ENCODE measurements around the gene LRP1B.

The LRP1B gene

DNA sequence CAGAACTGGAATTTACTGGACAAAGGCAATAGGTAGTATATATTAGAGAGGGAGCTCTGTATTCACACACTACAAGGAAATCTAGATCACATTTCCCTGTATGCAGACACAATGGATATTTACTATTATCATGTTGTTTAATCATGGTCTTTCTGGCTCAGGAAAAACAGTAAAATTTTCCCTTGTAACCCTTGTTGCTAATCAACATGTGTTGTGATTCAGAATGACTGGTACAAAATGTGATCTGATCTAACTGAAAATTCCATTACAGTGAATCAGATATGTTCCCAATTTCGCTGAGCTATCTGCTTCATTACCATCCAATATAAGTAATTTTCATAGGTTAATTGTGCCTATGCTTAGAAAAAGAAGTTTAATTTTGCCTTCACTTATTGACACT, 1109.7 kb downstream of the LRP1B start:
- TF ChIP-seq, protein P1, sequence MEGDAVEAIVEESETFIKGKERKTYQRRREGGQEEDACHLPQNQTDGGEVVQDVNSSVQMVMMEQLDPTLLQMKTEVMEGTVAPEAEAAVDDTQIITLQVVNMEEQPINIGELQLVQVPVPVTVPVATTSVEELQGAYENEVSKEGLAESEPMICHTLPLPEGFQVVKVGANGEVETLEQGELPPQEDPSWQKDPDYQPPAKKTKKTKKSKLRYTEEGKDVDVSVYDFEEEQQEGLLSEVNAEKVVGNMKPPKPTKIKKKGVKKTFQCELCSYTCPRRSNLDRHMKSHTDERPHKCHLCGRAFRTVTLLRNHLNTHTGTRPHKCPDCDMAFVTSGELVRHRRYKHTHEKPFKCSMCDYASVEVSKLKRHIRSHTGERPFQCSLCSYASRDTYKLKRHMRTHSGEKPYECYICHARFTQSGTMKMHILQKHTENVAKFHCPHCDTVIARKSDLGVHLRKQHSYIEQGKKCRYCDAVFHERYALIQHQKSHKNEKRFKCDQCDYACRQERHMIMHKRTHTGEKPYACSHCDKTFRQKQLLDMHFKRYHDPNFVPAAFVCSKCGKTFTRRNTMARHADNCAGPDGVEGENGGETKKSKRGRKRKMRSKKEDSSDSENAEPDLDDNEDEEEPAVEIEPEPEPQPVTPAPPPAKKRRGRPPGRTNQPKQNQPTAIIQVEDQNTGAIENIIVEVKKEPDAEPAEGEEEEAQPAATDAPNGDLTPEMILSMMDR (conservative IDR thresholded peaks at IDR 0.05; ENCODE audit: low read length): no peak
- no peak for TF ChIP-seq EZH2phosphoT487 (IDR thresholded peaks at IDR 0.05; ENCODE audit: borderline replicate concordance)
- Histone ChIP-seq H3K9ac (ENCODE audit: low read depth, low read length, poor library complexity, severe bottlenecking) (no peak overlapping the region), H3K36me3 (ENCODE audit: insufficient read depth, low read length) (no peaks in the 10 kb centered on the region), H3K9me2 (replicated peaks; ENCODE audit: low read depth, low read length) (no peaks in the 10 kb centered on the region), H3K27me3 (ENCODE audit: insufficient read depth, low read length, poor library complexity, severe bottlenecking) (no peaks in the 10 kb centered on the region), H3K4me2 (ENCODE audit: low read depth, low read length, poor library complexity, severe bottlenecking) (no peak overlapping the region), H3K9me3 (ENCODE audit: insufficient read depth, low read depth, low read length) (no peaks in the 10 kb centered on the region), H3K79me2 (ENCODE audit: insufficient read depth, low read length) (no peaks in the 10 kb centered on the region), H4K20me1 (ENCODE audit: insufficient read depth, low read length, poor library complexity, severe bottlenecking) (no peaks in the 10 kb centered on the region), H3K4me3 (ENCODE audit: low read length, poor library complexity, severe bottlenecking) (no peak overlapping the region), H3F3A (ENCODE audit: low read depth) (no peaks in the 10 kb centered on the region), H2AFZ (ENCODE audit: low read length) (no peak overlapping the region), H3K4me1 (ENCODE audit: insufficient read depth, low read length, poor library complexity, severe bottlenecking) (no peaks in the 10 kb centered on the region)

DNA sequence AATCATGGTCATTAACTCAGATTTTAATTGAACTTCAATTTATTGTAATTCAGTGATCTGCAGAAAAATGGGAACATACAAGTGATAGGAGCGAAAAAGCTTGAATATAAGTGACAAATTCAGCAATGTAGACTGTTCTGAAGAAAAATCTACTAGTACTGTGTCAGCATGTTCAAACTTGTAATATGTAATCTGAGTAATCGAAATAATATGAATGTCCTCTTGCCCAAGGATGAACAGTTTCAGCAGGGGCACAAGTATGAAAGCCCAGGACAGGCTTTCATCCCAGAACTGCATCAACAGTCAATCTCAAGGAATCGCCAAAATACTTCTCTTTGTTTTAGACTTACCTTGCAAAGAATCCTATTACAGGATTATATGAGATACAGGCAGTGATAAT, 1110.5 kb downstream of the LRP1B start:
- Histone ChIP-seq H3K4me2 (ENCODE audit: low read depth, low read length, poor library complexity, severe bottlenecking) (no peak overlapping the region), H3K36me3 (ENCODE audit: insufficient read depth, low read length) (no peaks in the 10 kb centered on the region), H4K20me1 (ENCODE audit: insufficient read depth, low read length, poor library complexity, severe bottlenecking) (no peaks in the 10 kb centered on the region), H3K9ac (ENCODE audit: low read depth, low read length, poor library complexity, severe bottlenecking) (no peak overlapping the region), H3K9me3 (ENCODE audit: insufficient read depth, low read depth, low read length) (no peaks in the 10 kb centered on the region), H3K27me3 (ENCODE audit: insufficient read depth, low read length, poor library complexity, severe bottlenecking) (no peaks in the 10 kb centered on the region), H3F3A (ENCODE audit: low read depth) (no peaks in the 10 kb centered on the region), H3K4me1 (ENCODE audit: insufficient read depth, low read length, poor library complexity, severe bottlenecking) (no peaks in the 10 kb centered on the region), H2AFZ (ENCODE audit: low read length) (no peak overlapping the region), H3K9me2 (replicated peaks; ENCODE audit: low read depth, low read length) (no peaks in the 10 kb centered on the region), H3K79me2 (ENCODE audit: insufficient read depth, low read length) (no peaks in the 10 kb centered on the region), H3K4me3 (ENCODE audit: low read length, poor library complexity, severe bottlenecking) (no peak overlapping the region)
- no peak for TF ChIP-seq EZH2phosphoT487 (IDR thresholded peaks at IDR 0.05; ENCODE audit: borderline replicate concordance)
- TF ChIP-seq, protein P1 (conservative IDR thresholded peaks at IDR 0.05; ENCODE audit: low read length): no peak

DNA sequence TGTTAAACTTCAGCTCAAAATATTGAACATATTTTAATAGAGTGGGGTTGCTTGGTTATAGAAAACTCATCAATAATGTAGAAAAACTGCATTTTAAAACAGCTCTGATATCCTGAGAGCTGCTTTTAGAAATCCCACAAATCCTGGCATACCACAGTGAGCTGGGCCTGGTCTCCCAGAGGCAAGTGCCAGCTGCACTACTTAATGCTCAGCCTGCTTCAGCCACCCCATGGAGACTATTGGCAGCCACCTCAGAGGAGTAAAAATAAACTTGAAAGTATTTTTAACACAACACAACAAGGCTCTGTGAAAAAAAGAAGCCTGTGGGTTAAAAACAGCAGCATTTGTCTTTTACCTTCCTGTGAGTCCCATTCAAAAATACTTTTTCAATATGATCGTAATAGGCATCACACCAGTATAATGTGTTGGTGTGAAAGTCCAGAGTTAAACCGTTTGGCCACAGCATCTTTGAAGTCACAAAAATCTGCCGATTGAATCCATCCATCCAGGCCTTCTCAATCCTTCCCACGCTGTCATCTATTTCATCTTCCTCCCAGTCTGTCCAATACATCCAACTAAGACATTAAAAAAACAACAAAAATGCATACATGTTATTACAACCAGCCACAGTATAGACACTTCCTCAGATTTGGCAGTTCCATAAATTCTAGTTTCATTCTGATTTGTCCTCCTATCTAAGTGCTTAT, 1115.3 kb downstream of the LRP1B start:
- Histone ChIP-seq H3K9me3 (ENCODE audit: insufficient read depth, low read depth, low read length) (no peaks in the 10 kb centered on the region), H3K9ac (ENCODE audit: low read depth, low read length, poor library complexity, severe bottlenecking) (no peak overlapping the region), H3K36me3 (ENCODE audit: insufficient read depth, low read length) (no peaks in the 10 kb centered on the region), H3K4me3 (ENCODE audit: low read length, poor library complexity, severe bottlenecking) (no peak overlapping the region), H3F3A (ENCODE audit: low read depth) (no peaks in the 10 kb centered on the region), H3K79me2 (ENCODE audit: insufficient read depth, low read length) (no peaks in the 10 kb centered on the region), H3K9me2 (replicated peaks; ENCODE audit: low read depth, low read length) (no peaks in the 10 kb centered on the region), H3K4me2 (ENCODE audit: low read depth, low read length, poor library complexity, severe bottlenecking) (no peak overlapping the region), H3K27me3 (ENCODE audit: insufficient read depth, low read length, poor library complexity, severe bottlenecking) (no peaks in the 10 kb centered on the region), H4K20me1 (ENCODE audit: insufficient read depth, low read length, poor library complexity, severe bottlenecking) (no peaks in the 10 kb centered on the region), H2AFZ (ENCODE audit: low read length) (no peak overlapping the region), H3K4me1 (ENCODE audit: insufficient read depth, low read length, poor library complexity, severe bottlenecking) (no peaks in the 10 kb centered on the region)
- TF ChIP-seq, protein P1 (conservative IDR thresholded peaks at IDR 0.05; ENCODE audit: low read length): no peak
- no peak for TF ChIP-seq EZH2phosphoT487 (IDR thresholded peaks at IDR 0.05; ENCODE audit: borderline replicate concordance)
